ENCODE results near the gene PDE3B.

DNA sequence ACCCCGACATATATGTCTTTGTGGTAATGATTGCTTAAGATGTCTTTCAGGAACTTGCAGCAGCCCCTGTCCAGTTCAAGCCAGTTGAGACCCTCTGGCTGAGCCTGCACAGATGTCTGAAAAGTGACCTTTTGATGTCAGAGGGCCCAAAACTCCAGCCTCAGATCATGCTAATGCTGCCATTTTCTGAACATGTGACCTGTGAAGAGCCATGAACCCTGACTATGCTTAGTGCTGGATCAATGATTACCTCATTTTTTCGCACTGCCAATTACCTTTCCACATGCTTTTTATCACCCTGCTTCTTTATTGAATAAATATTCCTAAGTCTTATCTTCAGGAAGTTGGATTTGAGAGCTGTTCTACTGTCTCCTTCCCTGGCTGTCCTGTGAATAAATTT, 255.3 kb downstream of the PDE3B start:
- TF ChIP-seq, protein P1, sequence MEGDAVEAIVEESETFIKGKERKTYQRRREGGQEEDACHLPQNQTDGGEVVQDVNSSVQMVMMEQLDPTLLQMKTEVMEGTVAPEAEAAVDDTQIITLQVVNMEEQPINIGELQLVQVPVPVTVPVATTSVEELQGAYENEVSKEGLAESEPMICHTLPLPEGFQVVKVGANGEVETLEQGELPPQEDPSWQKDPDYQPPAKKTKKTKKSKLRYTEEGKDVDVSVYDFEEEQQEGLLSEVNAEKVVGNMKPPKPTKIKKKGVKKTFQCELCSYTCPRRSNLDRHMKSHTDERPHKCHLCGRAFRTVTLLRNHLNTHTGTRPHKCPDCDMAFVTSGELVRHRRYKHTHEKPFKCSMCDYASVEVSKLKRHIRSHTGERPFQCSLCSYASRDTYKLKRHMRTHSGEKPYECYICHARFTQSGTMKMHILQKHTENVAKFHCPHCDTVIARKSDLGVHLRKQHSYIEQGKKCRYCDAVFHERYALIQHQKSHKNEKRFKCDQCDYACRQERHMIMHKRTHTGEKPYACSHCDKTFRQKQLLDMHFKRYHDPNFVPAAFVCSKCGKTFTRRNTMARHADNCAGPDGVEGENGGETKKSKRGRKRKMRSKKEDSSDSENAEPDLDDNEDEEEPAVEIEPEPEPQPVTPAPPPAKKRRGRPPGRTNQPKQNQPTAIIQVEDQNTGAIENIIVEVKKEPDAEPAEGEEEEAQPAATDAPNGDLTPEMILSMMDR (IDR thresholded peaks at IDR 0.05): no peak
- no peak for TF ChIP-seq POLR2A (IDR thresholded peaks at IDR 0.05)
